Raji (cell line): ENCODE measurements around the gene HCN4.

ENCODE experiments used
- POLR2A ChIP-seq: IDR thresholded peaks from 2 replicates; pipeline ENCODE4 v1.6.1; 2011; ENCODE audit warnings: low read depth, low read length, control low read depth; ENCODE audit not compliant: insufficient read depth

HCN4 gene

DNA sequence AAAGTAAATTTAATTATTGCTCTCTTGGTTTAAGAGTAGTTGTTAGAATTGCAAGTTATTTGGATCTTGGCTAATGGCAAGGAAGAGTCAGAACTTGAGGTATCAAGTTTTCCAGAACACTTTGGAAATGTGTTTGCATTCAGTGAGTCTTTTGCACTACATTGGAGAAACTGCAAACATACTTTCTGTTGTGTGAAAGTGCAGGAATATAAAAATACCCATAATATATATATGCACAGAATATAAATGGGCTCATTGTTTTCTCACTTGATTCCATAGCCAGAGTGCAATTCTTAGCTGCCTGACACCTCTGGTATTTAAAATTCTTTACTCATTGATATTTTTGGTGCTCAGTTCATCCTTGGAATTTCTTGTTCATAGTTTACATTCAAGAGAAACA, 92.9 kb downstream of the HCN4 start:
- no peak for TF ChIP-seq POLR2A

DNA sequence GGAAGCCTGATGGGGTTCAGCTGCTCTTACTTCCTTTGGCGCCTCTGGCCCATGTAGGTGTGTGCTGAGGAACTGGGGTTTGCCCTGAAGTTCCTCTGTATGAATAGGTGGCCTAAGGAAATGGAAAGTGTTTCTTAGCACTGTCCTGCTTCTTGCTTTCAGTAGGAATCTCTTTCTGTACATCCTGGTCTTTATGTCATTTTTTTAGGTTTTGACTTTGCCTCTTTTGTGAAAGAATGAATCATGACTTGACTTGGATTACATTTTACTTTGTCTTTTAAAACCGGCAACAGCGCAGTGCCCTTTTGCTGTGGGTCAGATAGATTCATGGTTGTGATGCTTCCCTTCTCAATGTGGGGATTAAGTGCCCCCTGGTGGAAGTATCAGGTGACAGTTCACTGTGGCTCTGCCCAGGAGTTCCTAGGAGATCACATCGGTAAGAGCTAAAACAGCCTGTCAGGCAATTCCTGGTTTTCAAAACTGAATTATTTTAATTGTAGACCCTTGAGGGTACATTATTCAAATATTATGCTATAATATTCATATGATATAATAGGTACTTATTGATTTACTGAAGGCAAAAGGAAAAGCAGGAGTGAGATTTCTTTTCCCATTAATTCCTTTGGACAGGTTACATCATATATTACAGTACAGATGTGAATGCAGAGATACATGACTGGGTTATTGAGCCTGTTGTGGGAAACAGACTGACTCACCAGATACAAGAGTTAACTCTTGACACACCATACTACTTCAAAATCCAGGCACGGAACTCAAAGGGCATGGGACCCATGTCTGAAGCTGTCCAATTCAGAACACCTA, 95.4 kb downstream of the HCN4 start:
- no peak for TF ChIP-seq POLR2A

DNA sequence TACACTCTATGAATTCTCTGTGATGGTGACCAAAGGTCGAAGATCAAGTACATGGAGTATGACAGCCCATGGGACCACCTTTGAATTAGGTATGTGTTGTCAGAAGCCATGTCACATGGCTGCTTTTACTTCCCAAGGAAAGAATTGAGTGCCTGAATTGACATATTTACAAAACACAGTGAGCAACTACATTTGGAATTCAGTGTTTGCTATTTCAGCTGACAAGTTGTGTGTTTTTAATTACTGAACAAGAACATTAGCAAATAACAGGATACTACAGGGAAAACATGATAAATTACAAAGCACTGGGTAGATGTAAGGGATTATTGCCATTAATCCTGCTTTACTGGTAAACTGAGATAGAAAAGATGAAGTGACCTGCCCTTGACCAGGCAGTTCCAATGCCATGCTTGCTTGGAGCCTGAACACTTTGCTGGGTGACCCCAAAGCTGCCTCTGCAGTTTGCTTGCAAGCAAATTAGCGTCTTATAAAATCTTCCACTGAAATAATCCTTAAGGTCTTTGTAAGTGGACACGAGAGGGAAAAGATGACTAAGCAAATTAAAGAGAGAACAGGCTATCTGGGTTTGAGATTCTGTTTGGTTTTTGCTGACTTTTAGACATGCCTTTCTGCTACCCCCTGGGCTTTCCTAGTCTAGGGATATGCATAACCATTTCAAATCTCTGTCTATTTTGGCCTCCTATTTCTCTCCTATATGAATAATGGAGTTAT, 98.2 kb downstream of the HCN4 start:
- no peak for TF ChIP-seq POLR2A
